Neuronal stem cell (in vitro differentiated cells): ENCODE results near the gene ITGA7.
A peak's percentile ranks its signal among the peaks of the same experiment; 100 is the strongest.

Experiments
- DNase-seq: peaks from one replicate; pipeline ENCODE4 v3.0.0-alpha.2; 2013; ENCODE audit warnings: low spot score
- H2AFZ ChIP-seq: one replicate; pipeline ENCODE4 v1.6.1; 2013; ENCODE audit warnings: mild to moderate bottlenecking, low read length, inconsistent platforms
- H2AK5ac ChIP-seq: 2 replicates; pipeline ENCODE4 v1.6.1; 2013; ENCODE audit warnings: low read depth, mild to moderate bottlenecking, inconsistent platforms, low read length, moderate library complexity, mixed read lengths
- H2BK120ac ChIP-seq: 2 replicates; pipeline ENCODE4 v1.6.1; 2013; ENCODE audit warnings: low read depth, mild to moderate bottlenecking, inconsistent platforms, low read length, moderate library complexity, mixed read lengths
- H2BK12ac ChIP-seq: one replicate; pipeline ENCODE4 v1.6.1; 2013; ENCODE audit warnings: low read length, inconsistent platforms
- H2BK15ac ChIP-seq: 2 replicates; pipeline ENCODE4 v1.6.1; 2013; ENCODE audit warnings: mild to moderate bottlenecking, low read length, inconsistent platforms, mixed read lengths
- H2BK5ac ChIP-seq: one replicate; pipeline ENCODE4 v1.6.1; 2013; ENCODE audit warnings: inconsistent platforms, mild to moderate bottlenecking, low read length, moderate library complexity
- H3K14ac ChIP-seq: one replicate; pipeline ENCODE4 v1.6.1; 2013; ENCODE audit warnings: low read length, inconsistent platforms
- H3K18ac ChIP-seq: 2 replicates; pipeline ENCODE4 v1.6.1; 2013; ENCODE audit warnings: low read length, inconsistent platforms
- H3K23ac ChIP-seq: 2 replicates; pipeline ENCODE4 v1.6.1; 2013; ENCODE audit warnings: low read depth, mild to moderate bottlenecking, mixed read lengths, low read length, inconsistent platforms; ENCODE audit not compliant: poor library complexity
- H3K27ac ChIP-seq: replicated peaks from 3 replicates; pipeline ENCODE4 v1.5.1; 2013; ENCODE audit warnings: low read length, inconsistent platforms
- H3K27me3 ChIP-seq, 3 experiments: 2 replicates each; pipeline ENCODE4 v1.6.1; 2013; ENCODE audit warnings: low read length in 3 of 3, mild to moderate bottlenecking in 2 of 3, inconsistent platforms in 1 of 3, low read depth in 1 of 3, mixed read lengths in 1 of 3, moderate library complexity in 1 of 3; ENCODE audit not compliant: control insufficient read depth in 3 of 3, insufficient read depth in 3 of 3
- H3K36me3 ChIP-seq, 2 donors: replicated peaks in 1 of 2; 2 replicates each; pipeline ENCODE4 v1.6.1; 2013; ENCODE audit warnings: low read length in 2 of 2; ENCODE audit not compliant: control insufficient read depth in 2 of 2, insufficient read depth in 2 of 2
- H3K4ac ChIP-seq: 2 replicates; pipeline ENCODE4 v1.6.1; 2013; ENCODE audit warnings: inconsistent platforms, mild to moderate bottlenecking, low read length, moderate library complexity
- H3K4me1 ChIP-seq, 2 donors: 1 replicate in 1 of 2; 2 replicates in 1 of 2; pipeline ENCODE4 v1.6.1; 2013; ENCODE audit warnings: low read length in 2 of 2, low read depth in 1 of 2; ENCODE audit not compliant: control insufficient read depth in 2 of 2, insufficient read depth in 1 of 2
- H3K4me2 ChIP-seq: one replicate; pipeline ENCODE4 v1.6.1; 2013; ENCODE audit warnings: mild to moderate bottlenecking, low read length, inconsistent platforms; ENCODE audit not compliant: insufficient read depth, poor library complexity, severe bottlenecking
- H3K4me3 ChIP-seq, 2 donors: 2 replicates each; pipeline ENCODE4 v1.5.1; 2013; ENCODE audit warnings: low read length in 2 of 2, mild to moderate bottlenecking in 2 of 2, inconsistent platforms in 1 of 2, moderate library complexity in 1 of 2
- H3K79me1 ChIP-seq: one replicate; pipeline ENCODE4 v1.6.1; 2013; ENCODE audit warnings: low read depth, mild to moderate bottlenecking, inconsistent platforms, low read length, moderate library complexity
- H3K9ac ChIP-seq: one replicate; pipeline ENCODE4 v1.6.1; 2013; ENCODE audit warnings: mild to moderate bottlenecking, low read depth, low read length, inconsistent platforms; ENCODE audit not compliant: poor library complexity
- H3K9me3 ChIP-seq, 2 donors: replicated peaks in 1 of 2; 2 replicates each; pipeline versions ENCODE3 to v1.6.1; 2013; ENCODE audit warnings: low read length in 2 of 2, mild to moderate bottlenecking in 2 of 2, inconsistent platforms in 1 of 2, low read depth in 1 of 2, mixed read lengths in 1 of 2, moderate library complexity in 1 of 2; ENCODE audit not compliant: control insufficient read depth in 2 of 2, insufficient read depth in 1 of 2
- H4K8ac ChIP-seq: one replicate; pipeline ENCODE4 v1.6.1; 2013; ENCODE audit warnings: low read depth, mild to moderate bottlenecking, inconsistent platforms, low read length, moderate library complexity
- H4K91ac ChIP-seq: one replicate; pipeline ENCODE4 v1.6.1; 2013; ENCODE audit warnings: low read length, low read depth, mild to moderate bottlenecking, inconsistent platforms; ENCODE audit not compliant: poor library complexity
- WGBS, 2 donors: extraction: QIAGEN DNeasy Blood & Tissue Kit; methylation state at CpG; one replicate each; pipeline ENCODE4 v1.1.7; 2013; ENCODE audit warnings: missing lambda C conversion rate in 2 of 2, mixed read lengths in 1 of 2; ENCODE audit not compliant: insufficient read length in 2 of 2, insufficient replicate concordance in 1 of 2; ENCODE audit errors: extremely low coverage in 2 of 2; 5-methylcytosine and 5-hydroxymethylcytosine counted together

The ITGA7 gene

GRCh38 chr12:55681142-55682077 lies 26.3 kb downstream of the ITGA7 start:
- Histone ChIP-seq H3K9me3 (no peaks in the 10 kb centered on the region), H3K79me1 (peaks cover 2% of the 10 kb centered on the region), H2BK120ac (no peak overlapping the region), H2AK5ac (no peak overlapping the region), H3K4me3 (no peak overlapping the region), H4K91ac (no peak overlapping the region), H3K4me1 (peaks cover 2 to 10% of the 10 kb centered on the region in 2 donors), H3K9ac (no peak overlapping the region), H3K14ac (no peak overlapping the region), H2BK12ac (no peak overlapping the region), H3K4ac (no peak overlapping the region), H3K27ac (no peak overlapping the region), H2BK15ac (no peak overlapping the region), H3K18ac (peak overlapping the region; percentile 69), H3K27me3 (no peaks in the 10 kb centered on the region), H2AFZ (peak overlapping the region; percentile 80), H3K23ac (no peak overlapping the region), H3K4me2 (peak overlapping the region; percentile 28), H3K36me3 (peaks cover 3 to 4% of the 10 kb centered on the region in 2 donors), H4K8ac (no peak overlapping the region), H2BK5ac (no peak overlapping the region)
- peak; percentile 57 for DNase-seq
- WGBS, 2 donors, result no CpG with 5 or more reads among the region's 17 CpGs

- Histone ChIP-seq H3K23ac (no peak overlapping the region), H2BK15ac (no peak overlapping the region), H3K27ac (no peak overlapping the region), H2AFZ (no peak overlapping the region), H2BK5ac (no peak overlapping the region), H3K36me3 (no peaks in the 10 kb centered on the region), H3K9ac (no peak overlapping the region), H2BK120ac (no peak overlapping the region), H3K4me3 (no peak overlapping the region), H3K4me1 (peaks cover 2 to 10% of the 10 kb centered on the region in 2 donors), H3K9me3 (no peaks in the 10 kb centered on the region), H4K91ac (no peak overlapping the region), H3K4ac (no peak overlapping the region), H3K4me2 (no peak overlapping the region), H3K27me3 (peaks cover 0 to 3% (median 0%) of the 10 kb centered on the region in 3 experiments), H3K18ac (no peak overlapping the region), H2AK5ac (no peak overlapping the region), H3K79me1 (peaks cover 2% of the 10 kb centered on the region), H4K8ac (no peak overlapping the region), H2BK12ac (no peak overlapping the region), H3K14ac (no peak overlapping the region)
- no peak for DNase-seq
- WGBS, 2 donors, result no CpG with 5 or more reads among the region's 5 CpGs
These were observed 28.0 kb downstream of the ITGA7 start for GRCh38 chr12:55679691-55680090.

DNA sequence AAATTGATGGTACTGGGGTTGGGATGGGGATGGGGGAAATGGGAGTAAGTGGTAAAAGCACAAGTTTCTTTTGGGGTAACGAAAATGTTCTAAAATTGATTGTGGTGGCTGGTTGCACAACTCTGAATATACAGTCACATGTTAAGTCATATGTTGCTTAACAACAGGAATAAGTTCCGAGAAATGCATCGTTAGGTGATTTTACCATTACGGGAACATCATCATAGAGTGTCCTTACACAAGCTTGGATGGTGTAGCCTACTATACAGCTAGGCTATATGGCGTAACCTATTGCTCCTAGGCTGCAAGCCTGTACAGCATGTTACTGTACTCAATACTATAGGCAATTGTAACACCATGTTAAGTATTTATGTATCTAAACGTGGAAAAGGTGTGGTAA lies 31.0 kb downstream of the ITGA7 start:
- Histone ChIP-seq H3K27ac (no peak overlapping the region), H3K23ac (no peak overlapping the region), H3K9me3 (no peaks in the 10 kb centered on the region), H3K79me1 (no peaks in the 10 kb centered on the region), H3K14ac (no peak overlapping the region), H2BK5ac (no peak overlapping the region), H4K8ac (no peak overlapping the region), H3K18ac (no peak overlapping the region), H3K4me2 (no peak overlapping the region), H3K27me3 (peaks cover 0 to 8% (median 0%) of the 10 kb centered on the region in 3 experiments), H3K36me3 (no peaks in the 10 kb centered on the region), H3K9ac (no peak overlapping the region), H2AK5ac (no peak overlapping the region), H3K4me3 (no peak overlapping the region), H3K4ac (no peak overlapping the region), H2BK15ac (no peak overlapping the region), H2BK12ac (no peak overlapping the region), H3K4me1 (peaks cover 2 to 6% of the 10 kb centered on the region in 2 donors), H2AFZ (no peak overlapping the region), H4K91ac (no peak overlapping the region), H2BK120ac (no peak overlapping the region)
- DNase-seq, result no peak
- 100% methylated on average over 1 of the region's 6 CpGs; no CpG with 5 or more reads in 1 of the 2 donors for WGBS, 2 donors

DNA sequence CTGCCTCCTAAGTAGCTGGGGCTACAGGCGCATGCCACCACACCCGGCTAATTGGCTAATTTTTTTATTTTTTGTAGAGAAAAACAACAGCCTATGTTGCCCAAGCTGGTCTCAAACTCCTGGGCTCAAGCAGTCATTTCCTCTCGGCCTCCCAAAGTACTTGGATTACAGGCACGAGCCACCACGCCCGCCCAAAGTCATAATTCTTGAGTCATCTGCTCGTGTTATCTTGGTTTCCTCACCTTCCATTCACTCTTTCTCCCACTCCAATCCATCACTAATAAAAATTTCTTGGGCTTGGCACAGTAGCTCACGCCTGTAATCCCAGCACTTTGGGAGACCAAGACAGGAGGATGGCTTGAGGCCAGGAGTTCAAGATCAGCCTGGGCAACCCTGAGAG lies 32.0 kb downstream of the ITGA7 start:
- no peak overlapping the region for H3K4me3 ChIP-seq
- no peak overlapping the region for H3K9ac ChIP-seq
- H4K91ac ChIP-seq, result no peak overlapping the region
- H4K8ac ChIP-seq, result no peak overlapping the region
- no peak overlapping the region for H2BK15ac ChIP-seq
- no peak overlapping the region for H2AK5ac ChIP-seq
- no peaks in the 10 kb centered on the region for H3K4me1 ChIP-seq
- H2BK5ac ChIP-seq, result no peak overlapping the region
- H2BK12ac ChIP-seq, result no peak overlapping the region
- no CpG with 5 or more reads among the region's 8 CpGs for WGBS, 2 donors
- H3K18ac ChIP-seq, result no peak overlapping the region
- no peak overlapping the region for H3K4me2 ChIP-seq
- no peak overlapping the region for H3K4ac ChIP-seq
- H3K27ac ChIP-seq, result no peak overlapping the region
- no peak overlapping the region for H3K14ac ChIP-seq
- no peaks in the 10 kb centered on the region for H3K9me3 ChIP-seq
- peaks cover 0 to 8% (median 0%) of the 10 kb centered on the region in 3 experiments for H3K27me3 ChIP-seq
- H2AFZ ChIP-seq, result no peak overlapping the region
- no peak for DNase-seq
- H3K79me1 ChIP-seq, result no peaks in the 10 kb centered on the region
- no peak overlapping the region for H2BK120ac ChIP-seq
- no peak overlapping the region for H3K23ac ChIP-seq
- no peaks in the 10 kb centered on the region for H3K36me3 ChIP-seq
